Sigmoid colon (tissue), 7 donors: ENCODE data around the gene SEPTIN14. TPM values are rescaled to one million over a fixed set of nuclear protein-coding genes. Genes with fewer than 3 reads are reported as not detected.
"Not testable (repeated sequence)": the region's sequence is repeated elsewhere in the genome, so short reads cannot be mapped to it uniquely, and the experiment has no call there.

Experiments
- DNase-seq: peaks from one replicate; pipeline ENCODE4 v3.0.0-alpha.2; 2019
- H3K27ac ChIP-seq, 4 donors: fragments of 200-600 bp; sonication (generic); one replicate each; pipeline ENCODE4 v1.5.1; 2016 to 2019; ENCODE audit warnings: mild to moderate bottlenecking in 1 of 4
- H3K27me3 ChIP-seq, 3 donors: fragments of 200-600 bp; sonication (generic); one replicate each; pipeline ENCODE4 v1.5.1; 2019; ENCODE audit warnings: mild to moderate bottlenecking in 1 of 3
- H3K36me3 ChIP-seq, 4 donors: fragments of 200-600 bp; sonication (generic); one replicate each; pipeline ENCODE4 v1.5.1; 2016 to 2019
- H3K4me1 ChIP-seq, 4 donors: fragments of 200-600 bp; sonication (generic); one replicate each; pipeline ENCODE4 v1.5.1; 2017 to 2019
- H3K4me3 ChIP-seq, 4 donors: fragments of 200-600 bp; sonication (generic); one replicate each; pipeline ENCODE4 v1.5.1; 2017 to 2019; ENCODE audit warnings: mild to moderate bottlenecking in 2 of 4, moderate library complexity in 1 of 4
- H3K9me3 ChIP-seq, 4 donors: fragments of 200-600 bp in 3 of 4; sonication (generic) in 3 of 4; one replicate each; pipeline versions ENCODE4 v1.5.1 to v1.6.1; 2013 to 2019
- EP300 ChIP-seq, 4 donors: sonication (generic); formaldehyde crosslinking; IDR thresholded peaks; one replicate each; pipeline ENCODE4 v1.6.1; 2017; ENCODE audit warnings: antibody characterized with exemption in 4 of 4
- WGBS, 2 donors: extraction: QIAGEN DNeasy Blood & Tissue Kit; methylation state at CpG; one replicate each; pipeline ENCODE4 v1.1.7; 2013; 5-methylcytosine and 5-hydroxymethylcytosine counted together
- intact Hi-C: fragments of 100-400 bp; cut with DNase I; formaldehyde crosslinking; loops from one replicate; pipeline ENCODE4 v1.15.1; 2023
- polyA plus RNA-seq, 3 donors: library from polyadenylated mRNA; stranded (reverse); fragments of 200-250 nt; gene quantifications; one replicate each; pipeline ENCODE4 v1.2.3, GENCODE V29; 2013
- small RNA-seq, 3 donors: library from RNA; depleted of rRNA; stranded (forward); fragments of <200 nt; gene quantifications; one replicate each; pipeline ENCODE3, GENCODE V24; 2016
- total RNA-seq, 4 donors: library from RNA; depleted of rRNA; stranded (reverse); fragments of >200 nt; gene quantifications; one replicate each; pipeline ENCODE4 v1.1.0, GENCODE V29; 2016
- donor health status: healthy with polysubstance abuse.
- donor health status: Bipolar disorder and iron deficiency.
- donor health status: healthy.

SEPTIN14 gene
- total and polyA plus RNA-seq, 7 donors: not detected

DNA sequence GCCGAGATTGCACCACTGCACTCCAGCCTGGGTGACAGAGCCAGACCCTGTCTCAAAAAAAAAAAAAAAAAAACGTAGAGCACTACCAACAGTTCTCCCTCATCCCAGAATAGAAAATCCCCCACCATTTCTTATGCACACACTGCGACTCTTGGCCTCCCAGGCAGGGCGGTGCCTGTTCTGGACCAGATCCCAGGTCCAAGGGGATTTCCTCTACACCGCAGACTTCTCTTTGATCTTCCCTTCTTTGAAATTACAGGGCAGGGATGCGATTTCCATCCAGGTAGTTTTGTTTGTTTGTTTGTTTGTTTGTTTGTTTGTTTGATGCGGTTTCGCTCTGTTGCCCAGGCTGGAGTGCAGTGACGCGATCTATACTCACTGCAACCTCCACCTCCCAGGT lies 91.8 kb downstream of the SEPTIN14 start:
- no peak for TF ChIP-seq EP300 (IDR thresholded peaks at IDR 0.05)
- WGBS, 2 donors: 40 to 68% methylated on average over 10 of the region's 10 CpGs
- intact Hi-C loops: no loop called here

GRCh38 chr7:55753274-55753862 lies 109.2 kb downstream of the SEPTIN14 start:
- 65 to 67% methylated on average over 6 of the region's 6 CpGs for WGBS, 2 donors
- H3K36me3 ChIP-seq, intact Hi-C loops, H3K4me3 ChIP-seq, H3K27ac ChIP-seq, DNase-seq, H3K9me3 ChIP-seq, H3K27me3 ChIP-seq, H3K4me1 ChIP-seq: not testable (repeated sequence)

More for the DNA sequence above, 91.8 kb downstream of the SEPTIN14 start:
- no peak overlapping the region for H3K4me3 ChIP-seq
- H3K9me3 ChIP-seq: no peaks in the 10 kb centered on the region
- no peaks in the 10 kb centered on the region for H3K4me1 ChIP-seq
- H3K27ac ChIP-seq: no peak overlapping the region
- no peaks in the 10 kb centered on the region for H3K36me3 ChIP-seq
- H3K27me3 ChIP-seq: no peaks in the 10 kb centered on the region
- DNase-seq: no peak

- H3K4me1 ChIP-seq, H3K27me3 ChIP-seq, H3K27ac ChIP-seq, H3K9me3 ChIP-seq, H3K36me3 ChIP-seq, DNase-seq, intact Hi-C loops, H3K4me3 ChIP-seq: not testable (repeated sequence)
- 93 to 95% methylated on average over 19 of the region's 20 CpGs for WGBS, 2 donors
These were observed 117.8 kb downstream of the SEPTIN14 start for GRCh38 chr7:55744706-55745105.

Small RNA genes within 50 kb of the gene (small RNA-seq; reads per million reads assigned to genes)
- gene AC092647.1 (0 reads per million in 3 donors), gene AC092647.2 (0 reads per million in 3 donors), gene RNU6-1126P (0 reads per million in 3 donors)

Other genes with a start within 250 kb of the SEPTIN14 start
- gene ZNF713, start 24.7 kb upstream of the SEPTIN14 start, total RNA-seq: 1 to 10 TPM; 2.2 to 6.6 (median 2.5) TPM
- gene ZNF713, start 24.7 kb upstream of the SEPTIN14 start, polyA plus RNA-seq: 1 to 10 TPM in 2 of 3 donors, under 1 TPM in 1; 0.69 to 1.2 (median 1.2) TPM
- gene MRPS17, start 89.1 kb upstream of the SEPTIN14 start, total RNA-seq: 10 to 100 TPM in 3 of 4 donors, 1 to 10 TPM in 1; 9.7 to 15.6 (median 12.5) TPM
- 10 to 100 TPM; 13.2 to 17.1 (median 16.9) TPM for gene MRPS17, start 89.1 kb upstream of the SEPTIN14 start, polyA plus RNA-seq
- 100 to 1,000 TPM; 101 to 158 (median 134) TPM for gene NIPSNAP2, start 101.8 kb upstream of the SEPTIN14 start, total RNA-seq
- gene NIPSNAP2, start 101.8 kb upstream of the SEPTIN14 start, polyA plus RNA-seq: 100 to 1,000 TPM in 1 of 3 donors, 10 to 100 TPM in 2; 39.6 to 116 (median 77.5) TPM
- gene PSPH, start 188.7 kb upstream of the SEPTIN14 start, total RNA-seq: 10 to 100 TPM in 2 of 4 donors, 1 to 10 TPM in 2; 7.2 to 18.8 (median 9.9) TPM
- 10 to 100 TPM in 1 of 3 donors, 1 to 10 TPM in 2; 7.2 to 15.1 (median 7.2) TPM for gene PSPH, start 188.7 kb upstream of the SEPTIN14 start, polyA plus RNA-seq
- gene CCT6A, start 189.0 kb upstream of the SEPTIN14 start, total RNA-seq: 10 to 100 TPM; 67.0 to 93.1 (median 88.5) TPM
- gene CCT6A, start 189.0 kb upstream of the SEPTIN14 start, polyA plus RNA-seq: 100 to 1,000 TPM in 1 of 3 donors, 10 to 100 TPM in 2; 52.9 to 114 (median 72.4) TPM
- 100 to 1,000 TPM in 2 of 4 donors, 10 to 100 TPM in 2; 87.5 to 107 (median 96.3) TPM for gene SUMF2, start 201.5 kb upstream of the SEPTIN14 start, total RNA-seq
- 10 to 100 TPM; 24.6 to 93.4 (median 38.8) TPM for gene SUMF2, start 201.5 kb upstream of the SEPTIN14 start, polyA plus RNA-seq
- gene PHKG1, start 230.2 kb upstream of the SEPTIN14 start, total RNA-seq: 10 to 100 TPM in 1 of 4 donors, 1 to 10 TPM in 3; 3.2 to 18.7 (median 5.6) TPM
- gene PHKG1, start 230.2 kb upstream of the SEPTIN14 start, polyA plus RNA-seq: 1 to 10 TPM in 1 of 3 donors, under 1 TPM in 1, not detected in 1; 0.60 to 3.8 TPM
- gene CHCHD2, start 243.7 kb upstream of the SEPTIN14 start, total RNA-seq: 100 to 1,000 TPM; 315 to 508 (median 451) TPM
- gene CHCHD2, start 243.7 kb upstream of the SEPTIN14 start, polyA plus RNA-seq: 100 to 1,000 TPM; 636 to 769 (median 665) TPM